Measurements from ENCODE around the gene FGB. TPM values are rescaled to one million over a fixed set of nuclear protein-coding genes. Genes with fewer than 3 reads are reported as not detected.
"Not testable (repeated sequence)": the region's sequence is repeated elsewhere in the genome, so short reads cannot be mapped to it uniquely, and the experiment has no call there.

The FGB gene
- total and polyA plus RNA-seq, 2 donors (not counting 1 experiment from before 2014, with no cell fraction given): not detected

- no peak overlapping the region for H3K27ac ChIP-seq (ENCODE audit: insufficient read depth, low read length)
- H3K36me3 ChIP-seq (ENCODE audit: control insufficient read depth, insufficient read depth, low read length): no peaks in the 10 kb centered on the region
- no peaks in the 10 kb centered on the region for H3K79me2 ChIP-seq (ENCODE audit: control insufficient read depth, insufficient read depth, low read length)
- DNase-seq (ENCODE audit: low read depth in 2 of 2): peak; percentile 28 to 84
- no peak overlapping the region for H3K4me2 ChIP-seq (ENCODE audit: extremely low read depth, insufficient read depth, low read length)
- no peaks in the 10 kb centered on the region for H3K4me1 ChIP-seq (ENCODE audit: control insufficient read depth, extremely low read depth, insufficient read depth, low read length)
- no peak overlapping the region for H2AFZ ChIP-seq (ENCODE audit: low read length)
- no peak for TF ChIP-seq EZH2 (IDR thresholded peaks at IDR 0.05; ENCODE audit: low read length, missing control alignments)
- TF ChIP-seq, protein P1, sequence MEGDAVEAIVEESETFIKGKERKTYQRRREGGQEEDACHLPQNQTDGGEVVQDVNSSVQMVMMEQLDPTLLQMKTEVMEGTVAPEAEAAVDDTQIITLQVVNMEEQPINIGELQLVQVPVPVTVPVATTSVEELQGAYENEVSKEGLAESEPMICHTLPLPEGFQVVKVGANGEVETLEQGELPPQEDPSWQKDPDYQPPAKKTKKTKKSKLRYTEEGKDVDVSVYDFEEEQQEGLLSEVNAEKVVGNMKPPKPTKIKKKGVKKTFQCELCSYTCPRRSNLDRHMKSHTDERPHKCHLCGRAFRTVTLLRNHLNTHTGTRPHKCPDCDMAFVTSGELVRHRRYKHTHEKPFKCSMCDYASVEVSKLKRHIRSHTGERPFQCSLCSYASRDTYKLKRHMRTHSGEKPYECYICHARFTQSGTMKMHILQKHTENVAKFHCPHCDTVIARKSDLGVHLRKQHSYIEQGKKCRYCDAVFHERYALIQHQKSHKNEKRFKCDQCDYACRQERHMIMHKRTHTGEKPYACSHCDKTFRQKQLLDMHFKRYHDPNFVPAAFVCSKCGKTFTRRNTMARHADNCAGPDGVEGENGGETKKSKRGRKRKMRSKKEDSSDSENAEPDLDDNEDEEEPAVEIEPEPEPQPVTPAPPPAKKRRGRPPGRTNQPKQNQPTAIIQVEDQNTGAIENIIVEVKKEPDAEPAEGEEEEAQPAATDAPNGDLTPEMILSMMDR (conservative IDR thresholded peaks at IDR 0.05 in 1 of 2, IDR thresholded peaks at IDR 0.05 in 1 of 2; ENCODE audit: low read depth in 1 of 2, low read length in 2 of 2): no peak
- no peak overlapping the region for H3K4me3 ChIP-seq (replicated peaks in 1 of 4; ENCODE audit: control extremely low read depth in 1 of 4, insufficient read depth in 1 of 4, low read depth in 3 of 4, low read length in 4 of 4)
- no peaks in the 10 kb centered on the region for H3K27me3 ChIP-seq (ENCODE audit: control insufficient read depth, insufficient read depth, low read length)
- no peaks in the 10 kb centered on the region for H4K20me1 ChIP-seq (ENCODE audit: control insufficient read depth, extremely low read depth, insufficient read depth, low read length)
- no peak overlapping the region for H3K9ac ChIP-seq (ENCODE audit: insufficient read depth, low read length)
- no peaks in the 10 kb centered on the region for H3K9me3 ChIP-seq (ENCODE audit: control insufficient read depth, insufficient read depth, low read depth, low read length)
These were observed 33.0 kb downstream of the FGB start for GRCh38 chr4:154595807-154596206.

- not testable (repeated sequence) for H3K79me2 ChIP-seq (ENCODE audit: control insufficient read depth, insufficient read depth, low read length); H3K27me3 ChIP-seq (ENCODE audit: control insufficient read depth, insufficient read depth, low read length); H3K27ac ChIP-seq (ENCODE audit: insufficient read depth, low read length); H2AFZ ChIP-seq (ENCODE audit: low read length); H4K20me1 ChIP-seq (ENCODE audit: control insufficient read depth, extremely low read depth, insufficient read depth, low read length); H3K4me3 ChIP-seq (replicated peaks in 1 of 4; ENCODE audit: control extremely low read depth in 1 of 4, insufficient read depth in 1 of 4, low read depth in 3 of 4, low read length in 4 of 4); H3K4me1 ChIP-seq (ENCODE audit: control insufficient read depth, extremely low read depth, insufficient read depth, low read length); H3K4me2 ChIP-seq (ENCODE audit: extremely low read depth, insufficient read depth, low read length); H3K9ac ChIP-seq (ENCODE audit: insufficient read depth, low read length); DNase-seq (ENCODE audit: low read depth in 2 of 2); H3K36me3 ChIP-seq (ENCODE audit: control insufficient read depth, insufficient read depth, low read length); H3K9me3 ChIP-seq (ENCODE audit: control insufficient read depth, insufficient read depth, low read depth, low read length)
These were observed 34.5 kb downstream of the FGB start for GRCh38 chr4:154597281-154597680.

DNA sequence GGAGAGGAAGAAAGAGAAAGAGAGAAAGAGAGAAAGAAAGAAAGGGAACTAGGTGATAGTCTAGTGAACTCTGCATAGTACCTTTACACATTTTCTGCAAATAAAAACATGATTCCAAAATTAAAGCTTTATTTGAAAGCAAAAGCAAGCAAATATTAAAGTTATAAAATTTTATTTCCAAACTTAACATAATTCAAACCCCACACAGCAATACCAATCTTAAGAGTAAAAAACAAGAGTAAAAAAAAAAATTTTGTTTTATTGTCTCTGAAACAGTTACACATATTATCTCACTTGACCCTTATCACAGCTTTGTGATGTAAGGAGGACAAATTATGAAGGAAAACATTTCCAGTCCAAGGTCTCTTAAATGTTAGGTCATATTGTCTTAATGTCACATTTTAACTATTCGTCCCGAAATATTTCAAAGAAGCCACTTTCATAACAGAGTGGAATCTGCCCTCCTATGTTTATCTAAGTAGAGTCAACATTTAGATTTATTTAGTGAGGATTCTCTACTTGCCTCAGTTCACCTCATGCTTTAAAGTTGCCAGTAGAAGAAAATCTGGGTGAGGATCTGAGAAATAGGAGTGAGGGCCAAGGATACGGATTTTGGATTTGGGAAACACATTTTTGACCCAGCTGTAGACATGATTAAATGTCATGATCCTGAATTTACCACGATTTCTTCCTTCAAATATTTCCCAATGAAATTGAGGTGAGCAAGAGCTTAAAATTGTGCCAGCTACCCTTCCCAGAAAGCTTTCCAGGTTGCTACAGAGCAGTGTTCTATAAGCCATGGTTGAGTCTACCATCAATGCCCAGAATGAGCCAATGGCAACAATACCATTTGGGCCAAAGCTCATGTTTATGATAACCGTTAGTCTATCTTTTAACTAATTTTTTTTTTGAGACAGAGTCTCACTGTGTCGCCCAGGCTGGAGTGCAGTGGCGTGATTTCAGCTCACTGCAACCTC, 35.3 kb downstream of the FGB start:
- H3K36me3 ChIP-seq (ENCODE audit: control insufficient read depth, insufficient read depth, low read length): no peaks in the 10 kb centered on the region
- no peak overlapping the region for H3K4me3 ChIP-seq (replicated peaks in 1 of 4; ENCODE audit: control extremely low read depth in 1 of 4, insufficient read depth in 1 of 4, low read depth in 3 of 4, low read length in 4 of 4)
- H4K20me1 ChIP-seq (ENCODE audit: control insufficient read depth, extremely low read depth, insufficient read depth, low read length): no peaks in the 10 kb centered on the region
- no peaks in the 10 kb centered on the region for H3K27me3 ChIP-seq (ENCODE audit: control insufficient read depth, insufficient read depth, low read length)
- H3K4me1 ChIP-seq (ENCODE audit: control insufficient read depth, extremely low read depth, insufficient read depth, low read length): no peaks in the 10 kb centered on the region
- H3K27ac ChIP-seq (ENCODE audit: insufficient read depth, low read length): no peak overlapping the region
- no peak overlapping the region for H3K9ac ChIP-seq (ENCODE audit: insufficient read depth, low read length)
- no peak for DNase-seq (ENCODE audit: low read depth in 2 of 2)
- no peaks in the 10 kb centered on the region for H3K79me2 ChIP-seq (ENCODE audit: control insufficient read depth, insufficient read depth, low read length)
- H3K9me3 ChIP-seq (ENCODE audit: control insufficient read depth, insufficient read depth, low read depth, low read length): no peaks in the 10 kb centered on the region
- no peak overlapping the region for H3K4me2 ChIP-seq (ENCODE audit: extremely low read depth, insufficient read depth, low read length)
- no peak for TF ChIP-seq EZH2 (IDR thresholded peaks at IDR 0.05; ENCODE audit: low read length, missing control alignments)
- TF ChIP-seq, protein P1 (conservative IDR thresholded peaks at IDR 0.05 in 1 of 2, IDR thresholded peaks at IDR 0.05 in 1 of 2; ENCODE audit: low read depth in 1 of 2, low read length in 2 of 2): no peak
- no peak overlapping the region for H2AFZ ChIP-seq (ENCODE audit: low read length)
